Activated naive CD8-positive, alpha-beta T cell treated with anti-CD3 and anti-CD28 coated beads, Interleukin-2, amount 10 ng/mL, durations not matched to agents 7 days and 5 days (primary cell): ENCODE data around the gene DIP2B. TPM values are rescaled to one million over a fixed set of nuclear protein-coding genes. Genes with fewer than 3 reads are reported as not detected.

ENCODE experiments used
- ATAC-seq: fragments of 150-1000 bp; cut with Tn5 transposase; one replicate; pipeline ENCODE4 v1.10.0; 2021; ENCODE audit warnings: low read depth, moderate library complexity
- POLR2A ChIA-PET: fragments of 350-600 bp; sonication (Branson Sonifier 250); formaldehyde crosslinking; loops from one replicate; lab custom pipeline; 2021; ENCODE audit warnings: antibody characterized with exemption; lab: Charles Lee
- DNase-seq: peaks from one replicate; pipeline ENCODE4 v3.0.0; 2021
- H3K27ac Mint-ChIP-seq: one replicate; pipeline ENCODE4 v1.8.0; 2022; ENCODE audit warnings: mild to moderate bottlenecking, mixed read lengths
- H3K27me3 Mint-ChIP-seq: one replicate; pipeline ENCODE4 v1.8.0; 2022; ENCODE audit warnings: mild to moderate bottlenecking, moderate library complexity, mixed read lengths
- H3K36me3 Mint-ChIP-seq: one replicate; pipeline ENCODE4 v1.8.0; 2021; ENCODE audit warnings: mild to moderate bottlenecking, mixed read lengths
- H3K4me1 Mint-ChIP-seq: one replicate; pipeline ENCODE4 v1.8.0; 2021; ENCODE audit warnings: mixed read lengths
- H3K4me3 Mint-ChIP-seq: one replicate; pipeline ENCODE4 v1.8.0; 2022; ENCODE audit warnings: mild to moderate bottlenecking, moderate library complexity, mixed read lengths
- H3K9me3 Mint-ChIP-seq: one replicate; pipeline ENCODE4 v1.8.0; 2021; ENCODE audit warnings: mixed read lengths
- total RNA-seq, 2 experiments: library from RNA; stranded (reverse); gene quantifications; one replicate each; pipeline ENCODE4 v1.2.3, GENCODE V29; 2021

The DIP2B gene
- total RNA-seq, 2 experiments from 2014 or later = 19.5 to 21.3 TPM

DNA sequence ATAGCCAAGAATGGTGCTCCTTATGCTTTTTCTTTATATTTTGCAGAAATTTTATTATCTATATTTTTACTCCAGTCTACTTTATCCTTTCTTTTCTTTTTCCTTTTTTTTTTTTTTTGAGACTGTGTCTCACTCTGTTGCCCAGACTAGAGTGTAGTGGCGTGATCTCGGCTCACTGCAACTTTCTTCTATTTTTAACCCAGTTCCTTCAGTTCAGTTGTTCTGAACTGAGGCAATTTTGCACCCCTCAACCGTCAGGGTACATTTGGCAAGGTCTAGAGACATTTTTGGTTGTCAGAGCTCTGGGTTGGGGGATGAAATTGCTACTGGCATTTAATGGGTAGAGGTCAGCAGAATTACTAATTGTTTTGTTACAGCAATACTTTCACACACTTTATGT lies 75.7 kb downstream of the DIP2B start:
- H3K27me3 Mint-ChIP-seq = no peaks in the 10 kb centered on the region
- no peak overlapping the region for H3K4me3 Mint-ChIP-seq
- H3K27ac Mint-ChIP-seq = no peak overlapping the region
- DNase-seq = no peak
- peaks cover 9% of the 10 kb centered on the region for H3K4me1 Mint-ChIP-seq
- H3K9me3 Mint-ChIP-seq = no peaks in the 10 kb centered on the region
- H3K36me3 Mint-ChIP-seq = peaks cover 8% of the 10 kb centered on the region
- POLR2A ChIA-PET = no interaction called here
- ATAC-seq = no peak

DNA sequence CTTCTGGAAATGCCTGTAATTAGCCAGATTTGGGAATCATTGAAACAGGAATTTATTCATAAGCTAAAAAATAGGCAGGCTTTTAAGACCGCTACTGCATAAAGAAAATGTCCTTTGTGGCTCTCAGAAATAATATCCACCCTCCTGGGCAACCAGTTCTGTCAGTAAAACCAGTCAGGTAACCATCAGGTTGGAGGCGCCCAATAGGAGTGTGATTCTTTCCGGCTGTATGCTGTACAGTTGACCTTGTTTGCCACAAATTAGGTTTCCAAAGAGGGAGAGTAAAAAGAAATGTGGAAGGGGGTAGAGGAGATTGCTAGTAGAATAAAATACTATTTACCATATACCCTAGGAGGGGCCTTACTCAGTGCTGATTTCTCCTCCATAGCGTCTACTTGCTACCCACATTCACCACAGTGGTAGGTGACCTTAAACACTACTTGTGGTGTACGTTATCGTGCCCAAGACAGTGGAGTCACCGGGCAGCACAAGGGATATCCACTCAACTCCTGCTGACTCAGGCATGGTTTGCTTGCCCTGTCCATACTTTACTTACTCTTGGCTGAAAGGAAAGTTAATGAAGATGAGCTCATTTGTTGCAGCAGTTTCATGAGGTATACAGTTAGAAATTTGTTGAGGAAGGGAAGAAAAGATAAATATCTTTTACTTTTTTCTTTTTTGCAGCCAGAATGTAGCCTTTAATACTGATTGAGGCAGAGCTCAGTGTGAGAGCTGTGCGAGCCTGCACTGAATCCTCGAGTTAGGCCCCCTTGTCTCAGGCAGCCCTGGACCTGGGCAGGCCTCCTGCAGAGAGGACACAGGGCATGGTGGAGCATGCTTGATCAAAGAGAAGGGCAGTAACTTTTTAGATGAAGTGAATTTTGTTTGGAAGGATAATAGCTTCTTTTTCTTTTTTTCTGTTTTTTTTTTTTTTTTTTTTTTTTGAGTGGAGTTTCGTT lies 76.7 kb downstream of the DIP2B start:
- POLR2A ChIA-PET = interaction anchor here (0.6 to 0.7 kb wide), 2 partner anchors 36 to 182 kb away, joined by 3 to 4 read pairs; no protein-coding TSS in a partner anchor
- ATAC-seq (no peak), DNase-seq (no peak)
- Mint-ChIP-seq H3K4me1 (peaks cover 9% of the 10 kb centered on the region), H3K9me3 (no peaks in the 10 kb centered on the region), H3K27ac (no peak overlapping the region), H3K36me3 (peaks cover 7% of the 10 kb centered on the region), H3K4me3 (no peak overlapping the region), H3K27me3 (no peaks in the 10 kb centered on the region)

- POLR2A ChIA-PET = no interaction called here
- peaks cover 7% of the 10 kb centered on the region for H3K36me3 Mint-ChIP-seq
- no peaks in the 10 kb centered on the region for H3K9me3 Mint-ChIP-seq
- no peak overlapping the region for H3K4me3 Mint-ChIP-seq
- ATAC-seq = no peak
- peaks cover 9% of the 10 kb centered on the region for H3K4me1 Mint-ChIP-seq
- no peak overlapping the region for H3K27ac Mint-ChIP-seq
- no peaks in the 10 kb centered on the region for H3K27me3 Mint-ChIP-seq
- DNase-seq = no peak
These were observed 79.3 kb downstream of the DIP2B start for GRCh38 chr12:50584135-50584534.

DNA sequence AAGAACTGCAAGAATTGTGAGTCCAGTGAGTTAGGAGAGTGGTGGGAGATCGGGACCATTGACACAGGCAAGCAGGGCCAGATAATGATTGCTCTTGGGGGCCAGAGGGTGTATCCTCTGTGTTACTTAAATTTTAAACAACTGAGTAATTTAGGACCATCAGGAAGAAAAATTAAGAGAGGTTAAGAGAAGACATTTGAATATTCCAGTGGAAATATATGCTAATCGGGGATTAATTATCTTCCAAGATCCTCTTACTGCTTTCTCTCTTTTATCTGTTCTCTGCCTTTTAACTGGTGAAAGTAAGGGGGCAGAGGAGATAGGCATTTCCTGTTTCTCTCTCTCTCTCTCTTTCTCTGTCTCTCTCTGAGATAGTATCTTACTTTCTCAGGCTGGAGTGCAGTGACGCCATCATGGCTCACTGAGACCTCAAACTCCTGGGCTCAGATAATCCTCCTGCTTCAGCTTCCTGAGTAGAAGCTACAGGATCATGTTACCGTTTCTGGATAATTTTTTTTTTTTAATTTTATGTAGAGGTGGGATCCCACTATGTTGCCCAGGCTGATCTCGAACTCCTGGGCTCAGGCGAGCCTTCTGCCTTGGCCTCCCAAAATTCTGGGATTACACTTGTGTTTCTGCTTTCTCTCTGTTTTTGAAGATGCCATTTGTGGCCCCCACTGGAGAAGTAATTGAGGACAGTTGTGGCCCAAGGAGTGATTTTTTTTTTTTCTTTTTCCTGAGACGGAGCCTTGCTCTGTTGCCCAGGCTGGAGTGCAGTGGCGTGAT lies 85.1 kb downstream of the DIP2B start:
- DNase-seq = no peak
- peak overlapping the region; percentile 13 for H3K4me3 Mint-ChIP-seq
- no peaks in the 10 kb centered on the region for H3K27me3 Mint-ChIP-seq
- H3K36me3 Mint-ChIP-seq = no peaks in the 10 kb centered on the region
- peaks cover 15% of the 10 kb centered on the region for H3K4me1 Mint-ChIP-seq
- peak overlapping the region; percentile 17 for H3K27ac Mint-ChIP-seq
- peak; percentile 84 for ATAC-seq
- POLR2A ChIA-PET = interaction anchor here (0.7 kb wide), 1 partner anchor 1655 kb away, joined by 3 read pairs; no protein-coding TSS in a partner anchor
- no peaks in the 10 kb centered on the region for H3K9me3 Mint-ChIP-seq

GRCh38 chr12:50590869-50591268 lies 86.1 kb downstream of the DIP2B start:
- ATAC-seq = no peak
- no peak for DNase-seq
- POLR2A ChIA-PET = interaction anchor here (1.3 kb wide), 1 partner anchor 86 kb away, joined by 3 read pairs; the partner anchor contains the start of gene DIP2B
- no peaks in the 10 kb centered on the region for H3K9me3 Mint-ChIP-seq
- H3K4me3 Mint-ChIP-seq = no peak overlapping the region
- no peaks in the 10 kb centered on the region for H3K36me3 Mint-ChIP-seq
- no peak overlapping the region for H3K27ac Mint-ChIP-seq
- H3K27me3 Mint-ChIP-seq = no peaks in the 10 kb centered on the region
- peaks cover 15% of the 10 kb centered on the region for H3K4me1 Mint-ChIP-seq

GRCh38 chr12:50595667-50596066 lies 90.9 kb downstream of the DIP2B start:
- ATAC-seq (no peak), DNase-seq (no peak)
- Mint-ChIP-seq H3K4me1 (peaks cover 25% of the 10 kb centered on the region), H3K27me3 (no peaks in the 10 kb centered on the region), H3K9me3 (no peaks in the 10 kb centered on the region), H3K4me3 (no peak overlapping the region), H3K36me3 (peaks cover 4% of the 10 kb centered on the region), H3K27ac (no peak overlapping the region)
- POLR2A ChIA-PET = no interaction called here

DNA sequence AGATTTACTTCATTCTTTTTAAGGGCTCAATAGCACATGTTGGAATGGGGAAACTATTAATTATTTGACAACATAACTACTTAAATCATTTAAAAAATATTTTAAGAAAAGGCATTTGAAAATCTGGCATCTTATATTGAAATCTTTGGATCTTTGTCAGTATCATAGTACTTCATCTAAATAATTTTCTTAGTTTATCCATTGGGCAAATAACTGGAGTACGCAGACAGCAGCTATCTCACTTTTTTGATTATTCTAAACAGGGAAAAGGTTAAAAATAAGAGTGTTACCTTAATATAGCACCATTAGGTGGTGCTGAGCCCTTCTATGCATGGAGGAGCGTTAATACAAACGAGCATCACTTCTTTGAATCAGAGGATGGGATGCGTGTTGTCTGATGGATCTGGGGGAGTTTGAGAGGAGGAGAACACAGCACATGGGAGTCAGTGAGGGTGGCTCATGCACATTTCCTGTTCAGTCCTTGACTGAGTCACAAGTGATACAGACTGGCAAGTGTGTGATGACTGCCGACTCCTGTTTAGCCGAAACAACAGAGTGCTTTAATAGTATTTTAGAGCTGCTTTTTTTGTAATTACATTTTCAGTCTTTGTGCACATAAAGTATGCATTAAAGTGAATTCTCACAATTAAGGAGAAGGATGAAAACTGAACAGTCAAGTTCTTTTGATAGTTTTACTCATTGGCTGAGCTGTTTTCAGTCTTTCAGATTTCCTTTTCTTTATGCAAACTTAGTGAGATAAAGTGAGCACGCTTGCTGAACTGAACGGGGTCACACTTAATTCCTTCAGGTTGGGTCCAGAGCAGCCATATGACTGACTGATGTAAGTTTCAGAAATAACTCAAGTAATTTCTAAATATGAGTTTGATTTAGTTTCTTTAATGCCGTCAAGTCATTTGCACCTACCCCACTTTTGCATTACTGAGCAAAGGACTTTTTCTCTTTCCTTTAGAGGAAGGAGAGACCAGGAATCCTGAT lies 92.7 kb downstream of the DIP2B start:
- Mint-ChIP-seq H3K36me3 (peaks cover 12% of the 10 kb centered on the region), H3K27me3 (no peaks in the 10 kb centered on the region), H3K4me1 (peaks cover 26% of the 10 kb centered on the region), H3K9me3 (no peaks in the 10 kb centered on the region), H3K4me3 (peak overlapping the region; percentile 2), H3K27ac (peak overlapping the region; percentile 25)
- POLR2A ChIA-PET = interaction anchor here (1.0 kb wide), 1 partner anchor 92 kb away, joined by 3 read pairs; the partner anchor contains the start of gene DIP2B
- ATAC-seq (peak; percentile 97), DNase-seq (no peak)

DNA sequence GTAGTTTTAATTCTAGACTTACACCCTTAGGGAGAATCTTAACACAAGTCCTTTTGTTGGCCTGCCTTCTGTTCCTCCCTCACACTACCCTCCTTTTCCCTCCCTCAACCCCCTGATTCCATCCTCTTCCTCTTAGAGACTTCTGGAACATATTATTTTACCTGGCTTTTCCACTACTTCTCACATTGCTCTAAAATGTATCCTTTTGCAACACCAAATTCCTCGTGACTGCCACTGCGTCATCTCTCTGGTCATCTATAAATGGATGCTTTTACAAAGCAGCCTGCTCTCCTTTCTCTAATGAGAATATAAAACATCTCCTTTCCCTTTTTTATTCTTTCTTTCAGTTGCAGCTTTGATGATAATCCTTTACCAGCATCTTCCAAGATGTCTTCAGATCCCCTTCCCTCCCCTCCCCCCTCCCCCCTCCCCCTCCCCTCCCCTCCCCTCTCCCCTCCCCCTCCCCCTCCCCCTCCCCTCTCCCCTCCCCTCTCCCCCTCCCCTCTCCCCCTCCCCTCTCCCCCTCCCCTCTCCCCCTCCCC lies 93.6 kb downstream of the DIP2B start:
- Mint-ChIP-seq H3K4me3 (peak overlapping the region; percentile 12), H3K4me1 (peaks cover 22% of the 10 kb centered on the region), H3K27me3 (no peaks in the 10 kb centered on the region), H3K9me3 (no peaks in the 10 kb centered on the region), H3K27ac (peak overlapping the region; percentile 39), H3K36me3 (peaks cover 12% of the 10 kb centered on the region)
- POLR2A ChIA-PET = interaction anchor here (1.0 kb wide), 1 partner anchor 93 kb away, joined by 3 read pairs; the partner anchor contains the start of gene DIP2B
- no peak for DNase-seq
- ATAC-seq = no peak

- Mint-ChIP-seq H3K4me1 (peaks cover 22% of the 10 kb centered on the region), H3K4me3 (no peak overlapping the region), H3K36me3 (peaks cover 12% of the 10 kb centered on the region), H3K27ac (no peak overlapping the region), H3K9me3 (no peaks in the 10 kb centered on the region), H3K27me3 (no peaks in the 10 kb centered on the region)
- ATAC-seq = no peak
- POLR2A ChIA-PET = interaction anchor here (1.6 kb wide), 1 partner anchor 13 kb away, joined by 6 read pairs; no protein-coding TSS in a partner anchor
- DNase-seq = no peak
These were observed 94.7 kb downstream of the DIP2B start for GRCh38 chr12:50599366-50600095.

GRCh38 chr12:50600364-50600763 lies 95.6 kb downstream of the DIP2B start:
- no peak overlapping the region for H3K27ac Mint-ChIP-seq
- no peak for DNase-seq
- H3K9me3 Mint-ChIP-seq = no peaks in the 10 kb centered on the region
- POLR2A ChIA-PET = interaction anchor here (1.6 kb wide), 1 partner anchor 14 kb away, joined by 6 read pairs; no protein-coding TSS in a partner anchor
- peaks cover 15% of the 10 kb centered on the region for H3K36me3 Mint-ChIP-seq
- peaks cover 22% of the 10 kb centered on the region for H3K4me1 Mint-ChIP-seq
- ATAC-seq = no peak
- H3K4me3 Mint-ChIP-seq = no peak overlapping the region
- H3K27me3 Mint-ChIP-seq = no peaks in the 10 kb centered on the region

DNA sequence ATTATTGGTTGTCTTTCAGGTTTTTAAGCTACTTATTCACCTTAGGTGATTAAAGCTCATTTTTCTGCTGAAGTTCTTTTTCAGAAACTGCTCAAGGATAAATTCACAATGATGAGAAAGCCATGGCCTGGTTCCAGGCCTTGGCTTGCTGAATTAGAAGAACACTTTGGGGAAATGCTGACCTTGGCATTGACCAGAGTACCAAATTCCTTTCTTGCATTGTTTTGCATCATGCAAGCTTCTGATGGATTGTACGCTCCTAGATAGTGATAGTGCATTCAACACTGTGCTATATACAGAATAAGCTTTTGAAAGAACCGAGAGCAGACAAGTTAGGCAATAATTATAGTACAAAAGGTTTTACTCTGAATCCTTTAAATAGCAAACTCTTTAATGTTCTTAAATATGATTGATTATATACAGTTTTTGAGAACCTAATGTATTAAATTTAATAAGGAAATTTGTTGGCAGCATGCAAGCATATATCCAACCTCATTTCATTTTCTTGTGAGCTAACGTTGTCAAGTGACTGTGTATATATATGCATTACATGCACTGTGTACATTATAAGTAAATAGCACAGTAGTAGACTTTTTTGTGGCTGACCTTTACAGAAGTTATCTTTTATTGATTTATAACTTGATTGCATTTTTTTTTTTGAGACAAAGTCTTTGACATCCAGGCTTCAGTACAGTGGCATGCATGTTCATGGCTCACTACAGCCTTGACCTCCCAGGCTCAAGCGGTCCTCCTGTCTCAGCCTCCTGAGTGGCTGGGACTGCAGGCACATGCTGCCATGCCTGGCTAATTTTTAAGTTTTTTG lies 99.2 kb downstream of the DIP2B start:
- Mint-ChIP-seq H3K4me1 (peaks cover 13% of the 10 kb centered on the region), H3K27me3 (no peaks in the 10 kb centered on the region), H3K36me3 (peaks cover 23% of the 10 kb centered on the region), H3K4me3 (no peak overlapping the region), H3K27ac (no peak overlapping the region), H3K9me3 (no peaks in the 10 kb centered on the region)
- ATAC-seq (no peak), DNase-seq (no peak)
- POLR2A ChIA-PET = interaction anchor here (1.7 kb wide), 1 partner anchor 21 kb away, joined by 4 read pairs; no protein-coding TSS in a partner anchor
